HCT116 (cell line): ENCODE results near the gene ARMC12. TPM values are rescaled to one million over a fixed set of nuclear protein-coding genes. Genes with fewer than 3 reads are reported as not detected.

Experiments
- ATAC-seq: fragments of 200-7000 bp; cut with Tn5 transposase; 2 replicates; pipeline ENCODE4 v1.9.1; 2020; ENCODE audit warnings: mild to moderate bottlenecking, moderate library complexity
- BruUV-seq: library from RNA; stranded (reverse); fragments of 400-500 nt; replicated peaks from 2 replicates; lab custom pipeline; 2021; lab: Mats Ljungman, UMichigan
- CTCF ChIA-PET: fragments of 300-600 bp; sonication (Branson Sonifier 250); formaldehyde crosslinking; loops from one replicate; lab custom pipeline; 2021; ENCODE audit warnings: antibody characterized with exemption; lab: Charles Lee
- POLR2A ChIA-PET: fragments of 300-600, 350-600 bp; sonication (Branson Sonifier 250); formaldehyde crosslinking; loops from one replicate; lab custom pipeline; 2021; ENCODE audit warnings: antibody characterized with exemption; lab: Charles Lee
- RAD21 ChIA-PET, 2 experiments: fragments of 300-600 bp; sonication (Branson Sonifier 250); formaldehyde crosslinking; loops; one replicate each; lab custom pipeline; 2023; ENCODE audit warnings: low total read pairs in 2 of 2; ENCODE audit not compliant: uncharacterized antibody in 2 of 2, unreplicated experiment in 2 of 2, low non-redundant PET in 1 of 2; lab: Charles Lee
- DNase-seq: peaks from one replicate; pipeline ENCODE4 v3.0.0-alpha.2; 2010; ENCODE audit warnings: low read depth, low spot score
- H2AFZ ChIP-seq: fragments of 200-600 bp; shearing (Covaris generic), sonication (generic); 2 replicates; pipeline ENCODE4 v1.6.1; 2017; ENCODE audit warnings: low read depth, mixed run types, mixed read lengths, antibody characterized with exemption, low read length; ENCODE audit not compliant: poor library complexity, severe bottlenecking
- H3K27ac ChIP-seq: 2 replicates; pipeline ENCODE4 v1.5.1; 2012; ENCODE audit warnings: low read depth, low read length
- H3K27me3 ChIP-seq: fragments of 200-600 bp; sonication (generic); 2 replicates; pipeline ENCODE4 v1.6.1; 2016; ENCODE audit warnings: mixed run types, low read length, mixed read lengths; ENCODE audit not compliant: insufficient read depth
- H3K36me3 ChIP-seq, 2 experiments: fragments of 200-500 bp in 1 of 2; fragments of 200-600 bp in 1 of 2; sonication (Bioruptor generic) in 1 of 2; sonication (generic) in 1 of 2; 2 replicates each; pipeline versions ENCODE4 v1.5.1 to v1.6.1; 2014 to 2016; ENCODE audit warnings: low read length in 2 of 2, inconsistent platforms in 1 of 2, mixed read lengths in 1 of 2, mixed run types in 1 of 2; ENCODE audit not compliant: insufficient read depth in 2 of 2, control insufficient read depth in 1 of 2
- H3K4me1 ChIP-seq, 2 experiments: fragments of 200-600 bp in 1 of 2; sonication (generic) in 1 of 2; 2 replicates each; pipeline versions ENCODE4 v1.5.1 to v1.6.1; 2012 to 2017; ENCODE audit warnings: low read length in 2 of 2, inconsistent platforms in 1 of 2, mild to moderate bottlenecking in 1 of 2, mixed read lengths in 1 of 2, mixed run types in 1 of 2, moderate library complexity in 1 of 2; ENCODE audit not compliant: insufficient read depth in 2 of 2, control insufficient read depth in 1 of 2
- H3K4me2 ChIP-seq: fragments of 200-600 bp; sonication (generic); 2 replicates; pipeline ENCODE4 v1.6.1; 2017; ENCODE audit warnings: mixed run types, low read length, mixed read lengths
- H3K4me3 ChIP-seq, 2 experiments: fragments of 200-600 bp in 1 of 2; sonication (generic) in 1 of 2; replicated peaks in 1 of 2; 2 replicates each; pipeline ENCODE4 v1.5.1; 2011 to 2016; ENCODE audit warnings: low read length in 2 of 2, control low read depth in 1 of 2, low read depth in 1 of 2, mild to moderate bottlenecking in 1 of 2, mixed read lengths in 1 of 2, mixed run types in 1 of 2
- H3K79me2 ChIP-seq: fragments of 200-600 bp; sonication (generic); 2 replicates; pipeline ENCODE4 v1.6.1; 2017; ENCODE audit warnings: mild to moderate bottlenecking, mixed run types, low read length, moderate library complexity, mixed read lengths; ENCODE audit not compliant: insufficient read depth
- H3K9ac ChIP-seq: fragments of 200-600 bp; sonication (generic); 2 replicates; pipeline ENCODE4 v1.6.1; 2016; ENCODE audit warnings: low read length, mixed read lengths
- H3K9me2 ChIP-seq: fragments of 200-600 bp; sonication (generic), shearing (Covaris generic); 2 replicates; pipeline ENCODE4 v1.6.1; 2017; ENCODE audit warnings: mixed run types, mild to moderate bottlenecking, moderate library complexity; ENCODE audit not compliant: insufficient read depth
- H3K9me3 ChIP-seq, 2 experiments: fragments of 200-500 bp in 1 of 2; fragments of 200-600 bp in 1 of 2; sonication (Bioruptor generic) in 1 of 2; sonication (generic) in 1 of 2; 2 replicates each; pipeline ENCODE4 v1.6.1; 2014 to 2017; ENCODE audit warnings: low read length in 2 of 2, mixed read lengths in 2 of 2, inconsistent platforms in 1 of 2, low read depth in 1 of 2, mild to moderate bottlenecking in 1 of 2, mixed run types in 1 of 2, moderate library complexity in 1 of 2; ENCODE audit not compliant: control insufficient read depth in 1 of 2, insufficient read depth in 1 of 2
- H4K20me1 ChIP-seq: fragments of 200-600 bp; sonication (generic), shearing (Covaris generic); 2 replicates; pipeline ENCODE4 v1.6.1; 2017; ENCODE audit warnings: mixed run types, mild to moderate bottlenecking, moderate library complexity; ENCODE audit not compliant: insufficient read depth
- ATF3 ChIP-seq: IDR thresholded peaks from 2 replicates; pipeline ENCODE4 v1.6.1; 2012
- CBX3 ChIP-seq: IDR thresholded peaks from 2 replicates; pipeline ENCODE4 v1.6.1; 2012; ENCODE audit warnings: low read depth
- CEBPB ChIP-seq: IDR thresholded peaks from 2 replicates; pipeline ENCODE4 v1.6.1; 2012; ENCODE audit warnings: low read depth
- CTCF ChIP-seq, 3 experiments: fragments of 200-600 bp in 1 of 3; sonication (generic) in 1 of 3; IDR thresholded peaks in 2 of 3; conservative IDR thresholded peaks in 1 of 3; 2 replicates each; pipeline ENCODE4 v1.5.1; 2012 to 2017; ENCODE audit warnings: low read depth in 2 of 3, low read length in 2 of 3, antibody characterized with exemption in 1 of 3, borderline replicate concordance in 1 of 3, control low read depth in 1 of 3, mild to moderate bottlenecking in 1 of 3, mixed read lengths in 1 of 3, mixed run types in 1 of 3, moderate library complexity in 1 of 3; ENCODE audit not compliant: insufficient read depth in 1 of 3
- EGR1 ChIP-seq: IDR thresholded peaks from 2 replicates; pipeline ENCODE4 v1.6.1; 2012; ENCODE audit warnings: low read depth
- ELF1 ChIP-seq: IDR thresholded peaks from 2 replicates; pipeline ENCODE4 v1.6.1; 2012; ENCODE audit warnings: low read depth, borderline replicate concordance
- EZH2phosphoT487 ChIP-seq: fragments of 200-600 bp; IDR thresholded peaks from 2 replicates; pipeline ENCODE4 v1.6.1; 2018; ENCODE audit warnings: antibody characterized with exemption, borderline replicate concordance
- FOSL1 ChIP-seq: IDR thresholded peaks from 2 replicates; pipeline ENCODE4 v1.6.1; 2012; ENCODE audit warnings: low read depth
- JUND ChIP-seq: IDR thresholded peaks from 2 replicates; pipeline ENCODE4 v1.6.1; 2012
- MAX ChIP-seq: IDR thresholded peaks from 2 replicates; pipeline ENCODE4 v1.6.1; 2012
- POLR2A ChIP-seq: IDR thresholded peaks from 2 replicates; pipeline ENCODE4 v1.7.0; 2011; ENCODE audit warnings: borderline replicate concordance; ENCODE audit not compliant: insufficient read depth, insufficient read length; ENCODE audit errors: extremely low read depth
- POLR2AphosphoS5 ChIP-seq: IDR thresholded peaks from 2 replicates; pipeline ENCODE4 v1.6.1; 2011; ENCODE audit warnings: mild to moderate bottlenecking, low read depth, low read length, moderate library complexity
- RAD21 ChIP-seq: IDR thresholded peaks from 2 replicates; pipeline ENCODE4 v1.6.1; 2012; ENCODE audit warnings: low read depth, mild to moderate bottlenecking
- REST ChIP-seq: IDR thresholded peaks from 2 replicates; pipeline ENCODE4 v1.6.1; 2012; ENCODE audit warnings: low read depth
- SIN3A ChIP-seq: IDR thresholded peaks from 2 replicates; pipeline ENCODE4 v1.6.1; 2012; ENCODE audit warnings: low read depth
- SP1 ChIP-seq: IDR thresholded peaks from 2 replicates; pipeline ENCODE4 v1.6.1; 2012; ENCODE audit warnings: low read depth
- TCF7L2 ChIP-seq: IDR thresholded peaks from 2 replicates; pipeline ENCODE4 v1.7.0; 2011; ENCODE audit warnings: borderline replicate concordance, inconsistent platforms; ENCODE audit not compliant: insufficient read depth, insufficient read length; ENCODE audit errors: extremely low read depth
- YY1 ChIP-seq: IDR thresholded peaks from 2 replicates; pipeline ENCODE4 v1.6.1; 2011; ENCODE audit warnings: low read length, low read depth, moderate library complexity, mild to moderate bottlenecking; ENCODE audit not compliant: insufficient replicate concordance; ENCODE audit errors: extremely low read depth
- ZBTB33 ChIP-seq: IDR thresholded peaks from 2 replicates; pipeline ENCODE4 v1.6.1; 2011; ENCODE audit warnings: mild to moderate bottlenecking, low read length, moderate library complexity; ENCODE audit not compliant: insufficient replicate concordance; ENCODE audit errors: extremely low read depth
- ZFX ChIP-seq: fragments of 450-650 bp; IDR thresholded peaks from 2 replicates; pipeline ENCODE4 v1.6.1; 2017
- intact Hi-C: fragments of 100-400 bp; cut with micrococcal nuclease; formaldehyde crosslinking; loops from 2 replicates; pipeline ENCODE4 v1.10.0; 2022
- total RNA-seq: library from RNA; stranded (reverse); gene quantifications from one replicate; pipeline ENCODE4 v1.2.1, GENCODE V29; 2021; ENCODE audit not compliant: unreplicated experiment

The ARMC12 gene
- total RNA-seq, 1 experiment from 2014 or later = 0.79 TPM

GRCh38 chr6:35710241-35710847, 26.5 kb upstream of the ARMC12 start:
- H3K4me3 ChIP-seq = no peak overlapping the region
- H2AFZ ChIP-seq = no peak overlapping the region
- no TSS peak for BruUV-seq
- ChIA-PET POLR2A (interaction anchor here (0.7 kb wide), 1 partner anchor 897 kb away, joined by 3 read pairs; no protein-coding TSS in a partner anchor), CTCF (no interaction called here), RAD21 (no interaction called here)
- H3K9ac ChIP-seq = no peak overlapping the region
- no peaks in the 10 kb centered on the region for H3K36me3 ChIP-seq
- no peak overlapping the region for H3K27ac ChIP-seq
- peaks cover 0 to 9% of the 10 kb centered on the region in 2 experiments; a peak in 2 of 4 replicates for H3K4me1 ChIP-seq
- H3K4me2 ChIP-seq = peak overlapping the region; percentile 15; the same call in 1 of the 2 replicates
- TF ChIP-seq CTCF (IDR thresholded peaks at IDR 0.05 in 2 of 3, conservative IDR thresholded peaks at IDR 0.05 in 1 of 3; ENCODE audit: borderline replicate concordance in 1 of 3, insufficient read depth in 1 of 3, low read depth in 2 of 3, low read length in 2 of 3) (no peak), REST (no peak), JUND (peak; percentile 13; the same call in 1 of the 2 replicates), ATF3 (no peak), EGR1 (no peak), SP1 (no peak), YY1 (no peak), RAD21 (no peak), POLR2AphosphoS5 (no peak), SIN3A (no peak), ZBTB33 (no peak), POLR2A (no peak), ZFX (no peak), MAX (no peak), FOSL1 (0 out of 2 replicates have a peak, but pooled peaks have one; percentile 31), CBX3 (0 out of 2 replicates have a peak, but pooled peaks have one; percentile 31), TCF7L2 (no peak), ELF1 (no peak), EZH2phosphoT487 (no peak), CEBPB (peak; percentile 92)
- intact Hi-C loops = no loop called here
- H4K20me1 ChIP-seq = no peaks in the 10 kb centered on the region
- ATAC-seq (peak; percentile 53), DNase-seq (no peak)
- H3K79me2 ChIP-seq = no peaks in the 10 kb centered on the region
- H3K27me3 ChIP-seq = no peaks in the 10 kb centered on the region; the same call in 1 of the 2 replicates
- H3K9me2 ChIP-seq = no peaks in the 10 kb centered on the region
- no peaks in the 10 kb centered on the region for H3K9me3 ChIP-seq
